ENCODE measurements around the gene IGFALS. TPM values are rescaled to one million over a fixed set of nuclear protein-coding genes. Genes with fewer than 3 reads are reported as not detected.

The IGFALS gene
- not detected for total RNA-seq

DNA sequence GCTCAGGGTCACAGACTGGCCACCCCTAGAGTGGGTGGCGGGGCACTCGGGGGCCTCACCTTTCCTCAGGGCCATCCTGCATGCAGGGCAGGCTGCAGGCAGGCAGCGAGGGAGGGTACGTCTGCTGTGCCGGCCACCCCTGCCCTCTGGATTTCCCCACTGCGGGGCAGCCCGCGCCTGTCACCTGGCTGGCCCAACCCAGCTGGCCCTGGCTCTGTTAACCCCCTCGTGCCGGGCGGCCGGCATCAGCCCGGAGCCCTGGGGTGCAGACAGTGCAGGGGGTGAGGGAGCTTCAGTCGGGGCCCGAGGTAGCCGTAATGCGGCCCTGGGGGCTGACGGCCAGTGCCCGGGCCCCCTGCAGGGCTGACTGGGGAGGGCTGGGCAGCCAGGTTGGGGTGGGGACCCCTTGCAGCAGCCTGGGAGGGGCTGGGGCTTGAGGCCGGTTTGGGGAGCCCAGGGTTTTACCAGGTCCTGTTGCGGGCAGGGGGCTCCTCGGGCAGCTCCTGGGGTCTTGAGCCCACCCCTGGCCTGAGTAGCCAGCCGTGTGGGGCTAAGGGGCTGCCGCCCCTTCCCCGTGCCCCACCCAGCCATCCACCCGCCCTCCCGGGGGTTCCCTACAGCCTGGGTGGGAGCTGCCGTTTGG, at the start of gene IGFALS:
IGFALS (minus strand) TSS at position 128 of the 643 bp plus-strand sequence; CDS start at position 75, 53 bp downstream.
- DNase-seq: no peak

DNA sequence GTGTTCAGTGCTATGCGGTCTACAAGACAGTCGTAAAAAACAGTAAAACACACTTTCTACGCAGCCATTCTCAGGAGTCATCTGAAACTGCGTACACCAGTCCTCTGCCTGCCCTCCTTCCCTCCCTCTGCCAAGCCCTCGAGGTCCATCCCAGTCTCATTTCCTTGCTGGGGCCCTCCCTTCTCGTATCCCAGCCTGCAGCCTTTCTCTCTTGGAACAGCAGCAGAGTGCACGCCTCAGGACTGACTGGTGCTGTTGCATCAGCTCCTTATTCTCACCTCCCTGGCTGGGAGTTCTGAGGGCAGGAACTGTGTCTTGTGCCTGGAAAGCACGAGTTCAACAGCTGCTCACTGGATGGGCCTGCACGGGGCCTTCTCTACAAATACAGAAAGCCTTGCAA, 46.0 kb upstream of the IGFALS start:
- DNase-seq: no peak

DNA sequence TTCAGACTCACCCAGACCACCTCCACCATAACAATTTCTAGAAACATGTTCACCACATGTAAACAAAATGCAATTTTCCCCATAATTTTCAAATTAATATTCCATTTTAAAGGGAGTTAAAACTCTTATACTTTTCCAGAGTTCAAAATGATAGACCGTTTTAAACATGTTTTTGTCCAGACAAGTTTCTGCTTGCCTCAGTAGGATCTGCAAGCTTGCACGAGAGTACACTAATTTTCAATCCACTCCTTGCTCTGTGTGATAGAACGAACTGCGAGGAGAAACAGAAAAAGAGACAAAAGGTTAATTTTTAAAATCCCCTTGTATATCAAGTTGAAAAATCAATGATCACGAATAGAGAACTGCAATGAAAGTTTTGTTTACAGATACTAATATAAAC, 40.6 kb upstream of the IGFALS start:
- DNase-seq: no peak

DNA sequence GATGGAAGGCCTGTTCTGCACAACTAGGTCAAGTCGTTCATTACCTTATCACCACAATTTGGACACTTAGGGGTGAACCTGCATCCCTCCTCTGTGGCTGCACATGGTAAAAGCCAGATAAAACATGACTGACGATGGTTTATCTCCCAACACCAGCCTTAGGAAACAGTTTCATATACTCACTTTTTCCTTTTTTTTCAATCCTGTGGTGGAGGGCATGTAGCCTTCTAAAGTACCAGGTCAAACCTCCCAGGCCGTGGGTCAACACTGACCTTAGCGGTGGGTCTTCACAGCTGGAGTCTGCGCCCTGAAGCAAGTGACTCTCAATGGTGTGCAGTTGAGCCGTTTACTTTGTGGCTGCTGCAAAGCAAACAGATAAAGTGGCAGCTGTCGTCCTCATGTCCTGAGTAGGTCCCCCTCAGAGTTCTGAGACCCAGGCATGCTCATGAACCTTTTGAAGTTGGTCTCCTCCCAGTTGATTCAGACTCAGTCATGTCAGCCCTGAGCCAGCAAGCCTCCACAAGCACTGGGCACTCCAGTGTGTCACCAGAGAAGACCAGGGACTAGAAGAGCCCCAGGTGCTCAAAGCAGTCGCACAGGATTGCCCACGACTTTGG, 39.4 kb upstream of the IGFALS start:
- no peak for DNase-seq

DNA sequence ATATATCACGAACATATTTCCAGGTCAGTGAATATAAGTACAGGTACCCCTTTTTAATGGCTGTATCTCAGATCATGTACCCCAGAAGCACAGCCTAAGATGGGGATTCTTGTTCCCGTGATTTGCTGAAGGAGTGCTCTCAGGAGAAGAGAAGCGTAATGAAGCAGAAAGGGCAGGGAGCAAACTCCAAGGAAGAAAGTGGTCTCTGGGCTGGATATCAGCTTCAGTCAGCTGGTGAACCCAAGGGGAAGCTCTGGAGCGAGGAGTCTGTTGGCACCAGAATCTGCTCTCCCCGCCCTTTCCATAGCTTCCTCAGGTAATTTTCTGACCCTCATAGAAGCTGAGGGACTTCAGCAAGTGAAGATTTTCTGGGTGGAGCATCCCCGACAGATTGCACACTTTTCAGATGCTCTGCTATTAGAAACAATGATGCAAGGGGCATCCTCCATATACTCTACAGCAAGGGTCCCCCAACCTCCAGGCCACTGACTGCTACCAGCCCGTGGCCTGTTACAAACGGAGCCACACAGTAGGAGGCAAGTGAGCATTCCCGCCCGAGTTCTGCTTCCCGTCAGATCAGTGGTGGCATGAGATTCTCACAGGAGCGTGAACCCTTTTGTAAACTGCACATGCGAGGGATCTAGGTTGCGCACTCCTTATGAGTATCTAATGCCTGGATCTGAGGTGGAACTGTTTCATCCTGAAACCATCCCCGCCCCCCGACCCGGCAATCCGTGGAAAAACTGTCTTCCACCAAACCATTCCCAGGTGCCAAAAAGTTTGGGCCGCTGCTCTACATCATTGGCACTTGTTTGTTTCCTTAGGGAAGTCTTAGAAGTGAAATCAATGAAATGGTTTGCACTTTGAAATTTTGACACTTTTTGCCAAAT, 37.9 kb upstream of the IGFALS start:
- DNase-seq: no peak

DNA sequence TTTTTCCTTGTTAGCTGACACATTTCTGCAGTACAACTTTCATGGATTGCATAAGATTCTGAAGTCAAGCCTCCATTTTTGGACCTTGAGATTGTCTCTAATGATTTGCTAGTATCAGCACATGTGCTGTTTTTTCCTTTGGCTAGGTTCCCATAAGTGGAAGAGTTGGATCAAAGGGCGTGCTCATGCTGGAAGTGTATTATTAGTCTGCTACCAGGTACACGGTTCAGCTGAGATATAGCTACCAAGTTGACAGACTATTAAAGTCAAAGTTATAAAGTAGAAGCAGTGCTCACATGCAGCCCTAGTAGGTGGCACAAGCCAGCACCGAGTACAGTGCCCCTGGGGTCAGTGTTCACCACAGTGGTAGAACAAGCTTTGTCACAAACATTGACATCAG, 36.7 kb upstream of the IGFALS start:
- DNase-seq: no peak

DNA sequence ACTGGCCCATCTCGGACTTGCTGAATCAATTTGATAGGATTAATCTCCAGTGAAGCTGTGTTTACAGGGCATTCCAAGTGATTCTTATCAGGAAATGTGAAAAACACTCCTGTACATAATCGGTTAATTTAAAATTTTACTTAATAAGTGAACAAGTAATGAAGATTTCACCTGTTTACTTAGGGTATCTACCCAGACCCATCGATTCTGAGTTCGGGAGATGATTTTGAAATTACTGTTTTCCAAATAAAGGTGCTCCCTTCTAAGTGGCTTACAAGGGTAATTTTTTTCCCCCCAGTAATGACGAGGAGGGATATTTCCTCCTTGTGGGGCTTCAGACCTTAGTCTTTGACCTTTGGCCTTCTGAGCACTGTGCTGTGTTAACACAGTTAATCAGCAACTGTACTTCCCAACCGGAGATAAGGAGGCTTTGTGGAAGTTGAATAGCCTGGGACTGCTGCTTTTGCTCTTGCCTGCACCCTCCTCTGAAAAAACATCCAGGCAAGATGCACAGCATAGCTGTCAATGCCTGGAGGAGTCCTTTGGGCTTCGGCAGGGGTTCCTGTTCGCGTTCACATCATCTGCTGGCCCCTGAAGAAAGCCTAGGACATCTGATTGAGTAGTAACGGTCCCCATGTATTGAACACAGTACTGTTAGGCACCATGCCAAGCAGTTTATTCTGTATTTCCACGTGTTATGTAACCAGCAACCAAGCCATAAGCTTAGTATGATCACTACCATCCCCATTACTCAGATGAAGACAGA, 35.3 kb upstream of the IGFALS start:
- no peak for DNase-seq

DNA sequence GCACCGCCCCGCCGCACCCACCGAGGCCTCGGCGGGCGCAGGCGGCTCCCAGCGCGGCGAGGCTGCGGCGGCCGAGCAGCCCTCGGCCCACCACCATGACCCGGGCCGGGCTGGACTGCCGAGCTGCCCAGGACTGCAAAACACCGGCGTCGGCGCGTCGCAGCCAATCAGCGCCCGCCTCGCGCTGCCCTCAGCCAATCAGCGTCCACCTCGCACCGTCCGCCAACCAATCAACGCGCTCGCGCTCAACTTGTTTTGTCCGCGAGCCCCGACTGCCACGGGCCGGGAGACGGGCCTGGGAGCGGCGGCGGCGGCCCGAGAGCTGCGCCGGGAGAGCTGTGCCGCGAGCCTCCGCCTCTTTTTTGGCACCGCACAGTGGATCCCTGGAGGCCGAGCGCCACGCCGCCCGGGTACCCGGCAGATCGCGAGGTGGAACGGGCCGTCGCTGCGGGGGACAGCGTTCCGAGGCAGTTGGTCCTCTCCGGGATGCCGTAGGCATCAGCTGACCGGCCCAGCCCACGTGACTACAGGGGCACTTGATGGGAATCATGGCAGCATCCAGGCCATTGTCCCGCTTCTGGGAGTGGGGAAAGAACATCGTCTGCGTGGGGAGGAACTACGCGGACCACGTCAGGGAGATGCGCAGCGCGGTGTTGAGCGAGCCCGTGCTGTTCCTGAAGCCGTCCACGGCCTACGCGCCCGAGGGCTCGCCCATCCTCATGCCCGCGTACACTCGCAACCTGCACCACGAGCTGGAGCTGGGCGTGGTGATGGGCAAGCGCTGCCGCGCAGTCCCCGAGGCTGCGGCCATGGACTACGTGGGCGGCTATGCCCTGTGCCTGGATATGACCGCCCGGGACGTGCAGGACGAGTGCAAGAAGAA, 33.4 kb upstream of the IGFALS start, which contains the start of the genes FAHD1 and HAGH:
FAHD1 (plus strand) TSS at position 516 of the 883 bp plus-strand sequence; CDS start at position 549, 33 bp downstream.
HAGH (minus strand) TSS at position 135 of the 883 bp plus-strand sequence; CDS start at position 97, 38 bp downstream.
- DNase-seq: peak; percentile 86

DNA sequence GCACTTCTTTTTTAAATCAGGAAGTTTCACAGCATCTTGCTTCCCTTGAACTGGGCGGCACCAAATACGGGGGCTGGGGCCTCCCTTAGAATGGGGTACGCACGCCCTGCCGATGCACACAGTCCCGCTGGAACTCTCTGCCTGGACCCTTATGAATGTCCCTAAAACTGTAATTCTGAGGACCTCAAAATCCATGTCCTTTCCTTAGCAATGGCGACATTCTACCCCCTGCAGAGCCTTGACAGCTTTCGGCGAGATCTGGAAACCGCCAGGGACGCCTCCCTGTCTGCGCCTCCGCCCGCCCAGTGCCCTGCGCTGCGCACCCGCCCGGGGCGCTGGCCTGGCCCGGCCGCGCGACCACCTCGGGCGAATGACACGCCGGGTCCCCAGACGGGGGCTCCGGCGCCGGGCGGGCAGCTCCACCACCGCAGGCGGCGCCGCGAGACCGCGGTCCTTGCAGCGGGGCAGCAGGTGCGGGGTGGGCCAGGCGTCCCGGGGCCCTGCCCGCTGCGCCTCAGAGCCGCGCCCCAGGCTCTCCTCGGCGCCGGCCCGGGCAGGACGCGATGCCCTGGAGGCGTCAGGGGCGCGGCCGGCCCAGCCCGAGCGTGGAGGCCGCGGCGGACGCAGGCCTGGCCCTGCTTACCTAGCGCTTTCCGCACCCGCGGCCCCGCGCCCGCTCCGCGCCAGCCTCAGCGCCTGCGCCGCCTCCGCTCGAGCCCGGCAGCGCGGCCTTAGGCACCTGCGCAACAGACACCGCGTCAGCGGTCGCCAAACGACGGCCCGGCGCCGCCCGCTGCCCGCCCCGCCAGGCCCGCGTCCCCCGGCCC, 32.6 kb upstream of the IGFALS start:
- DNase-seq: peak; percentile 65

DNA sequence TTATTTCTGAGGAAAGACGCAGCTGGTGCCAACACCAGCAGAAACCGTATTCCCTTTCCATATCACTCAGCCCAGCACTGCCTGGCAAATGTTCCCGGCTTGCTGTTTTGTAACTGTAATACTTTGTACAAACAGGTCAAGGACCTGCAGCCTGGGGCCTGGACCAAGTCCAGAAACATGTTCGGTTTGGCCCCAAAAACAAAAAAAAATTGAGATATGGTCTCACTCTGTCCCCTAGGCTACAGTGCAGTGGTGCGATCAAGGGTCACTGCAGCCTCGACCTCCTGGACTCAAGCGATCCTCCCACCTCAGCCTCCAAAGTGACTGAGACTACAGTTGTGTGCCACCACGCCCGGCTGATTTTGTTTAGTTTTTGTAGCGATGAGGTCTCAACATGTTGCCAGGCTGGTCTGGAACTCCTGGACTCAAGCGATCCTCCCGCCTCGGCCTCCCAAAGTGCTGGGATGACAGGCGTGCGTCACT, 31.9 kb upstream of the IGFALS start:
- DNase-seq: no peak

DNA sequence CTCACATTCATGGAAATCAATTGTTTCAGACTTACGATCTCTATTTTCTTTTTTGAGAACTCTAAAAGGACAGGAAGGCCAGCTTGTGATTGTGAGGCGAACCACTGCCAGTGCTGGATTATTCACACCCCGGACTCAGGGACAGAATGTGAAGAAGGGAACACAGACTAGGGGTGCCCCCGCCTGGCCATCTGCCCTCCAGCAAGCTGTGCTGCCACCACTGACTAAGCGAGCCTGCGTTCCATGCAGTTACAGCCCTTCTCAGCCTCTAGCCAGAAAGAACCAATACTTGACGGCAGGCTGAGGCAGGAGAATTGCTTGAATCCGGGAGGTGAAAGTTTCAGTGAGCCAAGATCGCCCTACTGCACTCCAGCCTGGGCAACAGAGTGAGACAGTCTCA, 30.3 kb upstream of the IGFALS start:
- no peak for DNase-seq

DNA sequence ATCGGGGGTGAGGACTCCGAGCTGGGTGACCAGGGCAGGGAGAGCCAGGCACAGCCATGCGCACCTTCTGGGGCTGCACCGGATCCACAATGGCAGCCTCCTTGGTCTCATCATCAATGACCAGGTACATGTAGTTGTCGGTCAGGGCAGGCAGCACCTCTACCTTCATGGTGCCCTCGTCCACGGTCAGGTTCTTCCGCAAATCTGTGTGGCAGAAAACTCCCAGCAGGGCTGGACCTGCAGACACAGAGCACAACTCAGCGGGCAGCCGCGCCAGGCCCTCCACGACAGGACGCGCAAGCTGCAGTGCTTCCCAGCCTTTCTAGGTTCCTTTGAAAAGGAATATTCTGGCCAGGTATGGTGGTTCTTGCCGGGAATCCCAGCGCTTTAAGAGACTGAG, 29.3 kb upstream of the IGFALS start:
- DNase-seq: no peak

DNA sequence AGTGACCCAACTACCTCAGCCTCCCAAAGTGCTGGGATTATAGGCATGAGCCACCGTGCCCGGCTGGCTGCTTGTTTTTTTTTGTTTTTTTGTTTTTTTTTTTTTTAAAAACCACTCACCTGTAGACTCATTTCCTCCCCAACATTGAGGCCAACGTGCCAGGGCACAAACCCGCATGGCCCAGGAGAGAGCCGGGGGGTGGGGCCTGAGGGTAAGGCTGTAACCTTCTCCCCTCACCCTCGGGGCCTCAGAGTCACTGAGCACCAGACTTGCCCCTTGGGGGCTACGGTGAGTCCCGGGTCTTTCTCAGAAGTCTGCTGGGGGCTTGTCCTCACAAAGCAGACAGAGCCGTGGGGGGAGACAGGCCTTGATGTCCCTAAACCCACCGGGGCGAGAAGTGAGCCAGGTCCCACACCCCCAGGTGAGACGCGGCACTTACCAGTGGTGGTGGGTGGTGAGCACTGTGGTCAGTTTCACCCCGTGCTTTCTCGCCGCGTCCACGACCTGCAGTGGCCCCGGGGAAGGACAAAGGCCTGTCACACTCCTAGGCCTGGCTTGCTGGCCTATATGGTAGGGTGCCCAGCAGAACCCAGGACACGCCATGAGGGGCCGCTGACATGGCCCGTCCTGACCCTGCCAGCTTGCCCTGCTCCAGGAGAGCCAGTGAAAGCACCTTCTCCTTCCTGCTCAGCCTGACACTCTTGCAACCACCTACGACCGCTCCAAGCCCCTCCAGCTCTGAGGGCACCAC, 28.5 kb upstream of the IGFALS start:
- DNase-seq: no peak

DNA sequence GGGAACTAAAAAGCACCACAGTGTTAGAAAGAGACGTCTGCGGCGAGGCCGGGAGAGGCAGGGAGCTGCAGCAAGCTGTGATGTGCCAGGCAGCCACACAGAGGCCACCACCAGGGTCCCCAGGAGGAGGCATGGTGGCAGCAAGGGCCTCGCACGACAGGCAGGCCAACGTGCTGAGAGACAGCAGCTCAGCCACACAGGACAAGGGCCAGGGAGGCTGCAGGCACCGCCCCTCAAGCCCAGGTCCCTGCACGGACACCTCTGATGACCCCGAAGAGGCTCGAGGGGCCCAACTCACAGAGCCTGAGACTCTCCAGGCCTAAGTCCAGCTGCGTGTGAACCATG, 27.4 kb upstream of the IGFALS start:
- DNase-seq: no peak

DNA sequence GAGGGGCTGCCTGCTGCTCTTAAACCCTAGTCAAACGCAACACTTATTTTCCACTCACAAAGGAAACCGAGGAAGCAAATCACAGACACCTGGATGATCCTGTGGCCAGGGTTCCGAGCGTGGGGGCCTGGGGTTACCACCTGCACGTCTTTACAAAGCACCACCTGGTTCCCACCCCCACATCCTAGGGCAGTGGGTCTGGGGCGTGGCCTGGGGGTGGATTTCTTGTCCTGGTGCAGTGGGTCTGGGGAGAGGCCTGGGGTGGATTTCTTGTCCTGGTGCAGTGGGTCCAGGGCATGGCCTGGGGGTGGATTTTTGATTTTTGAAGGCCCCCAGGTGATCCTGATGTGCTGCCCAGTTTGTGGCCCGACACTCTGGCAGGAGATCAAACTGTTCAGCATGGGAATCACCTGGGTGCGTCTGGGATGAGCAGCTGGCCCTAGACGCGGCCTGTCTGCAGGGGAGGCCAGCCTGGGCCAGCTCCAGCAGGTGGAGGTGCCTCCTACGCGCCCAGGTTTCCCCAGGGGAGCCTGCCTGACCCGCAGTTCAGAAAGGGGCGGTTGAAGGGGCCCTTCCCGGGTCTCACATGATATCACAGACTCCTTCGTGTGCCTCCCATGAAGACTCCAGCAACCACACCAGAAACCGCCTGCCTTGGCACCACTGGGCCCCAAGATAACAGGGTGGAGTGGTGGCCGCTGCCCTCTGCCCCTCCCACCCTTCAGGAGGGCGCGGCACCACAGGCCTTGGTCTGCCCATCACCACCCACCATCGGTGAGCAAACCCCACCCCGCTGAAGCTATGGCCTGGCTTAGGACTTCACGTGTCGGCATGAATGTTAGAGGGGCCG, 26.8 kb upstream of the IGFALS start:
- DNase-seq: no peak

DNA sequence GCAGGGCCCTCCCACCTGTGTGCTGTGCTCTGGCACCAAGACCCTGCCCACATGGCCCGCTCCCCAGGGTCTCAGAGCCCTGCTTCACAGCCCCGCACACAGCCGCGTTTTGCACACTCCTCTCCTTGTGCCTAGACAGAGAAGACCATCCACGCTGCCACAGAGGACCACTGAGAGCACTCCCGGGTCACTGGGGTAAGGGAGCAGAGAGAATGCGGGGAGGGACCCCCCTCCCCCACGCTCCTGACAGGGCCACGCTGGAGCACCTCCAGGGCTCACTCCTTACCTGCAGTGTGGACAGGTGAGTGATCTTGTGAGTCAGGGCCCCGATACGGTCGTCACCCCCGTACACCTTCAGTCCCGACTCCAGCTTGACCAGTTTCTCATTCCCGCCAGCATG, 26.1 kb upstream of the IGFALS start:
- no peak for DNase-seq

DNA sequence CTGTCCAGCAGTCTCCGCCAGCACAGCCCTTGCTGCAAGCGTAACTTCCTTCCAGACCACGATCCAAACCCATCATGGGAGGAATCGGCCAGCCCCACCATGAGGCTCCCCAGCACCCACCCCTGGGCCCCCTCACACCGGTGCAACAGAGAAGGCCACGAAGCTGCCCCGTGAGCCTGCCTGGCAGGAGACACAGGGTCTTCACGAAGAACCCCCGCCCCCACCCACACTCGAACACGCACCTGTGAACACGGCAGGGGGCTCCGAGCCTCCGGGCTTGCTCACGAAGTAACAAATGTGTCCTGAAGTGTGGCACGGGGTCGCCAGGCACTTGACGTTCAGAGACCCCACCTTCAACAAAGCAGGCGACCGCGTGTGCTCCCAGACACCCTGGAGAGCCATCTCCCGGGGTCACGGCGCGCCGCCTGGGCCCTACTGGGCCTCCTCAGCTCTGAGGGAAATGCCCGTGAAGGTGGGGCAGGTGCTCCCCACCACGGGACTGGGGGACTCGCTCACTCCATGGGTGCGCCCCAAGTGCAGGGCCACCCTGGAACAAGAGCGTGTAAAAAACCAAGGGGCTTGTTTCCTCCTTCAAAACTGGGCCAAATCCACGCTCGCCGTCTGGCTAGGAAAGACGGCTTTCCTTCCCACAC, 25.5 kb upstream of the IGFALS start:
- no peak for DNase-seq

DNA sequence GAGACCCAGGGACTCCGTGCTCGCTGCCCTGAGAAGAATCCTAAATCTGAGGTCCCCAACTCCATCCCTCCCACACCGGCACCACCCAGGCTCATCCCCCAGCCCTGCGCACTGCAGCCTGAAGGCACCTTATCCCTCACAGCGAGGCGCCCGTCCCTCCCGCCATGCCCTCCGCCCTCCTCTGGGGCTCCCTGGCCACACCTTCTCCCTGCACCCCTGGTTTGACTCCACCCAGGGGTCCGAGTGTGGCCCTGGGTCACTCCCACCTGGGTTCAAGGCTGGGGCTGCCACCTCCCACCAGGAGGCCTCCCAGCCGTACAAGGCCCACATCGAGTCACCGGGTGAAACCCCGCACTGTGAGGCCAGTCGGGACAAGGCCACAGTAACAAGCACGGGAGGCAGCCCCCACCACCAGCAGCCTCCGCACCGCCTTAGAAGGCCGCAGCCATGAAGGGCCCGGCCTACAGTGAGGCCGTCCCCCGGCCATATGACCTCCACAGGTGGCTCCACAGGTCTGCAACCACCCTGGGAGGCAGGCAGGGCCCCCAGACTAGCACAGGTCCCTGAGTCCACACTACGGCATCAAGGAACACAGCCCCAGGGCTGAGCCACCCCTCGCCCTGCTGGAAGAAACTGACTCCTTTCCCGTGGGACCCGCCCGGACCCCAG, 24.8 kb upstream of the IGFALS start:
- DNase-seq: no peak
